ENCODE data around the gene CD80.
A peak's percentile ranks its signal among the peaks of the same experiment; 100 is the strongest.

Gene CD80

GRCh38 chr3:119547227-119547626 is 12.2 kb downstream of the CD80 start:
- DNase-seq (ENCODE audit: low read depth in 2 of 2), result no peak

GRCh38 chr3:119543147-119543546 is 16.3 kb downstream of the CD80 start:
- DNase-seq (ENCODE audit: low read depth in 2 of 2), result no peak

- DNase-seq (ENCODE audit: low read depth in 2 of 2), result no peak
Measured at GRCh38 chr3:119542168-119542767, 17.1 kb downstream of the CD80 start.

- DNase-seq (ENCODE audit: low read depth in 2 of 2), result no peak
Measured at GRCh38 chr3:119541547-119541946, 17.9 kb downstream of the CD80 start.

- no peak for DNase-seq (ENCODE audit: low read depth in 2 of 2)
Measured at GRCh38 chr3:119538772-119539171, 20.6 kb downstream of the CD80 start.

GRCh38 chr3:119536757-119537156 is 22.7 kb downstream of the CD80 start:
- no peak for DNase-seq (ENCODE audit: low read depth in 2 of 2)

GRCh38 chr3:119534296-119534695 is 25.1 kb downstream of the CD80 start:
- DNase-seq (ENCODE audit: low read depth in 2 of 2), result no peak

- DNase-seq (ENCODE audit: low read depth in 2 of 2), result no peak
Measured at GRCh38 chr3:119531151-119531550, 28.3 kb downstream of the CD80 start.

- no peak for DNase-seq (ENCODE audit: low read depth in 2 of 2)
Measured at GRCh38 chr3:119530456-119530855, 29.0 kb downstream of the CD80 start.

GRCh38 chr3:119529883-119530282 is 29.5 kb downstream of the CD80 start:
- DNase-seq (ENCODE audit: low read depth in 2 of 2), result no peak

GRCh38 chr3:119527714-119528113 is 31.7 kb downstream of the CD80 start:
- no peak for DNase-seq (ENCODE audit: low read depth in 2 of 2)

- DNase-seq (ENCODE audit: low read depth in 2 of 2), result no peak
Measured at GRCh38 chr3:119524931-119525662, 34.3 kb downstream of the CD80 start.

GRCh38 chr3:119518026-119518425 is 41.4 kb downstream of the CD80 start:
- no peak for DNase-seq (ENCODE audit: low read depth in 2 of 2)

GRCh38 chr3:119517112-119517511 is 42.3 kb downstream of the CD80 start:
- DNase-seq (ENCODE audit: low read depth in 2 of 2), result no peak

- no peak for DNase-seq (ENCODE audit: low read depth in 2 of 2)
Measured at GRCh38 chr3:119514637-119515036, 44.8 kb downstream of the CD80 start.

GRCh38 chr3:119510690-119511089 is 48.7 kb downstream of the CD80 start:
- no peak for DNase-seq (ENCODE audit: low read depth in 2 of 2)

GRCh38 chr3:119508172-119508845 is 51.1 kb downstream of the CD80 start:
- no peak for DNase-seq (ENCODE audit: low read depth in 2 of 2)

GRCh38 chr3:119507404-119507803 is 52.0 kb downstream of the CD80 start:
- no peak for DNase-seq (ENCODE audit: low read depth in 2 of 2)

GRCh38 chr3:119506631-119507030 is 52.8 kb downstream of the CD80 start:
- DNase-seq (ENCODE audit: low read depth in 2 of 2), result no peak

GRCh38 chr3:119500901-119501300 is 58.5 kb downstream of the CD80 start:
- DNase-seq (ENCODE audit: low read depth in 2 of 2), result no peak

GRCh38 chr3:119500265-119500664 is 59.1 kb downstream of the CD80 start:
- no peak for DNase-seq (ENCODE audit: low read depth in 2 of 2)

GRCh38 chr3:119498186-119499011 is 61.0 kb downstream of the CD80 start, which contains the start of gene TIMMDC1:
TSS of gene TIMMDC1 (plus strand) at chr3:119498547. CDS start at chr3:119498734, 187 bp downstream.
- peak; percentile 94 to 96 for DNase-seq (ENCODE audit: low read depth in 2 of 2)

Data from stimulated activated CD8-positive, alpha-beta memory T cell treated with anti-CD3 and anti-CD28 coated beads, Interleukin-2, amount 100 ng/mL, for 1 hour (primary cell).